SJSA1 (cell line): ENCODE data around the gene TASP1. TPM values are rescaled to one million over a fixed set of nuclear protein-coding genes. Genes with fewer than 3 reads are reported as not detected.
"Not testable (repeated sequence)": the region's sequence is repeated elsewhere in the genome, so short reads cannot be mapped to it uniquely, and the experiment has no call there.

Source experiments
- DNase-seq, 2 experiments: peaks; one replicate each; pipeline ENCODE4 v3.0.0-alpha.2; 2015 to 2020; ENCODE audit warnings: low spot score in 2 of 2, low read depth in 1 of 2
- H3K27ac ChIP-seq: fragments of 250-450 bp; sonication (Bioruptor Pico); 2 replicates; pipeline ENCODE4 v1.5.1; 2020; ENCODE audit warnings: mild to moderate bottlenecking, moderate library complexity
- H3K27me3 ChIP-seq: fragments of 250-450 bp; sonication (Bioruptor Pico); replicated peaks from 2 replicates; pipeline ENCODE4 v1.5.1; 2020; ENCODE audit warnings: mild to moderate bottlenecking, moderate library complexity
- H3K36me3 ChIP-seq: fragments of 250-450 bp; sonication (Bioruptor Pico); 2 replicates; pipeline ENCODE4 v1.5.1; 2020; ENCODE audit warnings: mild to moderate bottlenecking
- H3K4me1 ChIP-seq: fragments of 250-450 bp; sonication (Bioruptor Pico); replicated peaks from 2 replicates; pipeline ENCODE4 v1.6.1; 2021; ENCODE audit warnings: mild to moderate bottlenecking
- H3K4me3 ChIP-seq: fragments of 250-450 bp; sonication (Bioruptor Pico); 2 replicates; pipeline ENCODE4 v1.5.1; 2020; ENCODE audit warnings: mild to moderate bottlenecking
- H3K9me3 ChIP-seq: fragments of 250-450 bp; sonication (Bioruptor Pico); replicated peaks from 2 replicates; pipeline ENCODE4 v1.5.1; 2020; ENCODE audit warnings: mild to moderate bottlenecking
- total RNA-seq: library from RNA; depleted of rRNA; stranded (reverse); fragments of >200 nt; shearing (Covaris generic); gene quantifications from 2 replicates; pipeline ENCODE4 v1.2.3, GENCODE V29; 2014

The TASP1 gene
- total RNA-seq, 1 experiment from 2014 or later, result 11.3 TPM

DNA sequence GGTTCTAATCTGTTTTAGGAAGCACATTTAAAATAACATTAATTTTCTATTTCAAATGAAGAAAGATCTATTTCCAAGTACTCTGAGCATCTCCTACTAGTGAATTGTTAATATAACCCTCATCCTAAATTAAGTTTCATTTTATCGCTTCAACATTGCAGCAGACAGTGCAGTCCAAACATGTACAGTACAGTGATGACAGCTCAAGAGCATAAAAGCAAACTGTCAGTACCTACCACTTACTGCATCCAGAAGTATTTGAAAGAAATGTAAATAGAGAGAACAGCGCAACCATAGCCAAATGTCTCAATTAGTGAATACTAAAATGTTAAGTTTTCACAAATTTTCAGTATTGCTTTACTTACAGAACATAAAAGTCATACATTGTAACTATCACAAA, 238.3 kb downstream of the TASP1 start:
- no peaks in the 10 kb centered on the region for H3K36me3 ChIP-seq
- H3K27ac ChIP-seq, result no peak overlapping the region
- no peak for DNase-seq
- H3K4me1 ChIP-seq, result peaks cover 17% of the 10 kb centered on the region
- no peaks in the 10 kb centered on the region for H3K27me3 ChIP-seq
- no peak overlapping the region for H3K4me3 ChIP-seq
- no peaks in the 10 kb centered on the region for H3K9me3 ChIP-seq

DNA sequence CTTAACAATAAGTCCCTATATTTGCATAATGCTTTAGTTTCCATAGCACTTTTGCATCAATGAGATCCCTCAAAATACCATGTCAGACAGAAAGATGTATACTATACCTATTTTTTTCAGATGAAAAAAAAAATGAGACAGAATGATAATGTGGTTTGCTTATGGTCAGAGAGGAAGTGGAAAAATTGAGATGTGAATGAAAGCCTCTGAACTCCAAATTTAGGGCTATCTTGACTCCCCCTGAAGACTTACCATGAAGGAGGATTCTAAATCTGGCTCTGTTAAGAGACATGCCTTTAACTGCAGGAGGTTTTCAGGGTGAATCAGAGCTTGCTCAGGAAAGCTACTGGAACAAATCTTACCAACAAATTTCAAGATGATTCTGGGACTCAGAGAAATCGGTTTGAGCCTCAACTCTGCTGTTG, 241.4 kb downstream of the TASP1 start:
- Histone ChIP-seq H3K27ac (no peak overlapping the region), H3K4me1 (peaks cover 17% of the 10 kb centered on the region), H3K9me3 (no peaks in the 10 kb centered on the region; the same call in 1 of the 2 replicates), H3K36me3 (no peaks in the 10 kb centered on the region), H3K4me3 (no peak overlapping the region), H3K27me3 (no peaks in the 10 kb centered on the region)
- no peak for DNase-seq

DNA sequence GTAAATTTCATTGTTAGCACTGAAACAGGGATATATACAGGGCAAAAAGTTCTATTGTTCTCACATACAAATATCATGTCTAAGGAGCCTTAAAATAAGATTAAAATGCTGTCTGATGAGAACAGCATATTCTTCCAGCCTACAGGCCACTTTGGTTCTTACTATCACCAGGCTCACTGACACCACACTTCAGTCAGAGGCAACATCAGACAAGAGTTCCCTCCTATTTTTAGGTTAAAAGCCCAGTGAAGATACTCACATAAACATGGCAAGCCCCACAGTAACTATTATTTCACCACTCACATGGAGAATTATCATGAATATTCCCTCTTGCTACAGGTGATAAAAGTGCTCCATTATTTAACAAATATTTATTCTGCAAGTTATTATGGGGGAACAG, 241.9 kb downstream of the TASP1 start:
- DNase-seq, result no peak
- Histone ChIP-seq H3K4me3 (no peak overlapping the region), H3K4me1 (peaks cover 17% of the 10 kb centered on the region), H3K27me3 (no peaks in the 10 kb centered on the region), H3K36me3 (no peaks in the 10 kb centered on the region), H3K9me3 (no peaks in the 10 kb centered on the region; the same call in 1 of the 2 replicates), H3K27ac (peak overlapping the region; percentile 84)

DNA sequence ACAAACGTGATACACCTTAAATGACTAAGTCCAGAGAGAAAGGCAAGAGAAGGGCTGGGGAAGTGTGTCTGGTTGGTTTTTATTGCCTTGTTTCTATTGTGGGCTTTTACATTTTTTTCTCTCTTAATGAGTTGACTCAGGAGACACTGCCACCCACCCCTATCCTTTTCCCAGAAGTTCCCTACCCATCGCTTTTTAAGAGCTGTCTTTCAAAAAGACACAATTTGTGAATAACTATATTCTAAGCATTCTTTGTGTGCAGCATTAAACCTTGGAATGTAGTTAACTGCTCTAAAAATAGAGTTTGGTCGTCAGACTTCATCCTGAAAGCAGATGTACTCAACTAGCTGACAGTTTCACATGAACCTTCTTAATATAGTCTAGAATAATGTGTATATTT, 242.7 kb downstream of the TASP1 start:
- Histone ChIP-seq H3K27ac (peak overlapping the region; percentile 84), H3K27me3 (no peaks in the 10 kb centered on the region), H3K4me3 (no peak overlapping the region), H3K9me3 (no peaks in the 10 kb centered on the region; the same call in 1 of the 2 replicates), H3K4me1 (peaks cover 17% of the 10 kb centered on the region), H3K36me3 (no peaks in the 10 kb centered on the region)
- DNase-seq, result peak; percentile 46 to 68

DNA sequence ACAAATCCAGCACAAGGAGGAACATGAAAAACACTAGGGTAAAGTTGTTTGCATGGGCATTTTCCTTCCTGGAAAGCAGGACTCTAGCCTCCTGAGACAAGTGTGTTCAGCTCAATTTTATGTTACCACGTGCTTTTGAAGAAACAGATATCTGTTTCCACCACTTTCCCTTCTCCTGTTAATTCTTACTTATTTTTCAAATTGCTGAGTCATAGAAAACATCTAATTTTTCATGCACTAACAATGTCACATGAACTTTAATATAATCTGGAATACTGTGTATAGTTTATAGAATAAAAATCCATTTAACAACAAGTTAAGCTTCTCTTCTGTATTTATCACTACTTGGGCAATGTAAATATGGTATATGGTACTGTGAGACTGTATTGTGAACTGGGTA, 243.5 kb downstream of the TASP1 start:
- Histone ChIP-seq H3K36me3 (no peaks in the 10 kb centered on the region), H3K4me1 (peaks cover 17% of the 10 kb centered on the region), H3K9me3 (no peaks in the 10 kb centered on the region; the same call in 1 of the 2 replicates), H3K27ac (no peak overlapping the region; the same call in 1 of the 2 replicates), H3K4me3 (no peak overlapping the region), H3K27me3 (no peaks in the 10 kb centered on the region)
- no peak for DNase-seq

DNA sequence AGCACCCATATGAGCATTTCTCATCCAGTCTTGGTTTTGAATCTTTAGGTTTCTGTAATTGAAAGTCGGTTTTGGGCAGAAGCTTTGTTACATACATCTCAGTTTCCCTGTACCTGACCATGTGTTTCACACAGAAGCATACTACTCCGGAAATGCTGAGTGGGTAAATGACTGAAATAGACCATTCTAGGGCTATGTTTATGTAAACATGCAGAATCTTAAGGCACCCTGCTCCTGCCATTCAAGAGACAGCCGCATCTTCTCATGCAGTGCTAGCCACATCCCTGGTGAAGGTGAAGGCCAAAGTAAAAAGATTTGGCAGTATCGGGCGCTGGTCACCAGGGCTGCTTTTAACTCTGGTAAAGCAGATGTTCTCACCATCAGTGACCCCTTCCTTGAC, 246.3 kb downstream of the TASP1 start:
- Histone ChIP-seq H3K4me1 (peaks cover 12% of the 10 kb centered on the region), H3K4me3 (no peak overlapping the region), H3K27ac (no peak overlapping the region), H3K36me3 (peaks cover 7% of the 10 kb centered on the region), H3K9me3 (no peaks in the 10 kb centered on the region; the same call in 1 of the 2 replicates), H3K27me3 (no peaks in the 10 kb centered on the region)
- no peak for DNase-seq

DNA sequence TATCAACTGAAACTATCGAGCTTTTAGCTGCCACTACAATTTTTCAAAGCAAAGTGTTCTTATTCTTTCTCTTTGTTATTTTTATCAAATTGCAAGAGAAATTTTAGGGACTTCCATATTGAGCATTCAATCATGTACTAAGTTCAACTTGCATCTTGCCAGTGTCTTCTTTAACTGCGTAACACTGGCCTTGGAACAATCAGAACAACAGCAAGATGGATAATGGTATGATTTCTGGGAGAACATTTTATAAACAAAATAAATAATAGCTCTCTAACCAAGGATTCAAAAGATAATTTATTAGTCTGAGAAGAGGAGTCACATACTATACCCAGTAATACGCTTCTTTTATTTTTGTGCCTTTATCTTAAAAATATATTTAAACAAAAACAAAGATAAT, 249.6 kb downstream of the TASP1 start:
- H3K4me3 ChIP-seq, result no peak overlapping the region
- no peaks in the 10 kb centered on the region for H3K27me3 ChIP-seq
- peaks cover 8% of the 10 kb centered on the region for H3K36me3 ChIP-seq
- H3K4me1 ChIP-seq, result no peaks in the 10 kb centered on the region
- no peak overlapping the region for H3K27ac ChIP-seq
- DNase-seq, result no peak
- H3K9me3 ChIP-seq, result no peaks in the 10 kb centered on the region

DNA sequence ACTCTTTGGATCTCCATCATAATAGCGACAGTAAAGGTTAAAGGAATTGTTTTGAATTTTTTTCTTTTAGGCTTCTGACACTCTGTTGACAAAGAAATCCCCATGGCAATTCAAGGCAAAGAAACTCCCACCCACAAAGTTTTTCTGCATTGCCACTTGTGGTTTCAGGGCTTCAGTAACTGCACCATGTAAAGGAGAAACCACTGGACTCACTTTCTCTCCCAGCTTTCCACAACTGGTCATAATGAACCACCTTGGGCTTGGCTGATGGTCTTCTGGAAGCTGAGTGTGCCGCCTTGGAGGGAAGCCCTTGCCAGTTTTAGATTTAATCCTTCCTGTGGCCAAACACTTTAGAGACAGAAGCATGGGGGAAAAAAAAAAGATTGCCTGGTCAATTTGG, 254.6 kb downstream of the TASP1 start:
- Histone ChIP-seq H3K36me3 (peaks cover 8% of the 10 kb centered on the region), H3K27me3 (no peaks in the 10 kb centered on the region), H3K27ac (no peak overlapping the region), H3K4me3 (no peak overlapping the region), H3K4me1 (no peaks in the 10 kb centered on the region), H3K9me3 (no peaks in the 10 kb centered on the region; the same call in none of the 2 replicates)
- no peak for DNase-seq

DNA sequence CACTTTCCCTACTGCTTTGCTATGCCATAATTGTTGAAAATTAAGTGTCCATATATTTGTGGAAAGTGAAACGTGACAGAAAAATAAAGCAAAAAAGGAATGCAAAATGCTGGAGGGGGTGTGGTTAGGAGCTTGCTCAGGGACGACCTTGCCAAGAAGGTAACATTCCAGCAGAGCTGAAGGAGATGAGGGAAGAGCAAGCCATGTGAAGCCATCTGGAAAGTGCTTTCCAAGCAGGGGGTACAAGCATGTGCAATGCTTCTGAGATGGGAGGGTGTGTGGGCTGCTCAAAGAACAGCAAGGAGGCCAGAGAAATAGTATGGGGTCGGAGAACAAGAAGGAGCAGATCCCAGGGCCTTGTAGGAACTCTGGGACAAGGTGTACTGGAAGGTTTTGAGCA, 255.9 kb downstream of the TASP1 start:
- H3K27ac ChIP-seq, result no peak overlapping the region
- H3K9me3 ChIP-seq, result no peaks in the 10 kb centered on the region; the same call in none of the 2 replicates
- no peak for DNase-seq
- H3K36me3 ChIP-seq, result peaks cover 5% of the 10 kb centered on the region; the same call in 1 of the 2 replicates
- H3K27me3 ChIP-seq, result no peaks in the 10 kb centered on the region
- H3K4me3 ChIP-seq, result no peak overlapping the region
- H3K4me1 ChIP-seq, result no peaks in the 10 kb centered on the region

DNA sequence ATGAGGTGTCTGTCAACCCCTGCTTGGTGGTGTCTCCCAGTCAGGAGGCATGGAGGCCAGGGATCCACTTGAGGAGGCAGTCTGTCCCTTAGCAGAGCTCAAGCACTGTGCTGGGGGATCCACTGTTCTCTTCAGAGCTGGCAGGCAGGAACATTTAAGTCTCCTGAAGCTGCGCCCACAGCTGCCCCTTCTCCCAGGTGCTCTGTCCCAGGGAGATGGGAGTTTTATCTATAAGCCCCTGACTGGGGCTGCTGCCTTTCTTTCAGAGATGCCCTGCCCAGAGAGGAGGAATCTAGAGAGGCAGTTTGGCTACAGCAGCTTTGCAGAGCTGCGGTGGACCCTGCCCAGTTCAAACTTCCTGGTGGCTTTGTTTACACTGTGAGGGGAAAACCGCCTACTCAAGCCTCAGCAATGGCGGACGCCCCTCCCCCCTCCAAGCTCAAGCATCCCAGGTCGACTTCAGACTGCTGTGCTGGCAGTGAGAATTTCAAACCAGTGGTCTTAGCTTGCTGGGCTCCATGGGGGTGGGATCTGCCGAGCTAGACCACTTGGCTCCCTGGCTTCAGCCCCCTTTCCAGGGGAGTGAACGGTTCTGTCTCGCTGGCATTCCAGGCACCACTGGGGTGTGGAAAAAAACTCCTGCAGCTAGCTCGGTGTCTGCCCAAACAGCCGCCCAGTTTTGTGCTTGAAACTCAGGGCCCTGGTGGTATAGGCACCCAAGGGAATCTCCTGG, 258.1 kb downstream of the TASP1 start:
- not testable (repeated sequence) for H3K27me3 ChIP-seq, DNase-seq, H3K4me1 ChIP-seq, H3K27ac ChIP-seq, H3K36me3 ChIP-seq, H3K4me3 ChIP-seq, H3K9me3 ChIP-seq

DNA sequence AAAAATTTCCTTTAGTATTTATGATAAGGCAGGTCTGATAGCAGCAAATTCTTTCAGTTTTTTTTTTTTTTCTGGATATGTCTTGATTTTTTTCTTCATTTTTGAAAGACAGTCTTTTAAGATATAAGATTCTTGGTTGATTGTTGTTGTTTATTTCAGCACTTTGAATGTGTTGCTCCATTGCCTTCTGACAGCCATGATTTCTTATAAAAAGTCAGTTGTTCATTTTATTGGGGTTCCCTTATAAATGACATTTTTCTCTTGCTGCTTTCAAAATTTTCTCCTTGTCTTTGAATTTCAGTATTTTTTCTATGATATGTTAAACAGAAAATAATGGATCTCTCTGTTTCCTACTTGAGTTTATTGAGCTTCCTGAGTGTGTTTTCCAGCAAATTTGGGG, 265.3 kb downstream of the TASP1 start:
- Histone ChIP-seq H3K27ac (no peak overlapping the region), H3K9me3 (no peaks in the 10 kb centered on the region), H3K4me3 (no peak overlapping the region), H3K4me1 (no peaks in the 10 kb centered on the region), H3K27me3 (no peaks in the 10 kb centered on the region), H3K36me3 (no peaks in the 10 kb centered on the region)
- DNase-seq, result no peak

DNA sequence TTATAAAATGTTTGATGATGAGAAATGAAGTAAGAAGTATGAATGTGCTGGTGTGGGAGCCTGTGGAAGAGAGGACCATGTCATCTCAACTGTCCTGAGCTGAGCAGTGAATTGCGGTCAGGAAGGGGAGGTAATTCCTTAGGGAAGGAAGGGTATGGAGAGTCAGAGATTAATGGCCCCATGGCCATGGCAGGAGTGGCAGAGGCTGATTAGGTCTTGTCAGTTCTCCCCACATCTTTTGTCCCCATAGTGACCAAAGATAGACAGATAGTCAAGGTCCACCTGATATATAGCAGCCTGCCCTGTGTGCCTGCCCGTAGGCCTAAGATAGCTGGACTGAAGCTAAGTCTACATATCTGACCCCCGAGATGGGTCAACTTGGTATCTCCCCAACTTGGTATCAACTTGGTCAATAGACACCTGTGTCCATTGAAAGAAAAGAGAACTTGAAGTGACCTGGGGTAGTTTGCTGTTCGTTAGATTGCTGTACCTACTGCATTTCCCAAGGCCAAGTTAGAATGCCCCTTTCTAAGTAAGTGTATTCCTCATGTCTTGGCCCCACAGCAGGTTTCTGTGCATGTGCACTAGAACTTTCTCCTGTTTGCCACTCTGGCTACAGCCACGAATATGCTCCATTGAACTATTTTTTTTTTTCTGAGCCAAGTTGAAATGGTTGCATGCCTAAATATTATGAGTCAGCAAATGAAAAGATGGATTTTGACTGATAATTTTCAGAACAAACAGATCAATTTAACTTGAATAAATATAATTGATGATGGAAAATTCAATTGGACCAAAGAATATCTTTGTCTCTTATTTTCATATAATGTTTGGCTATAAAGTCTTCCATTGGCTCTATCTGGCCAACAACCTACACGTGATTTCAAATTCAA, 274.2 kb downstream of the TASP1 start:
- Histone ChIP-seq H3K27ac (no peak overlapping the region), H3K4me1 (no peaks in the 10 kb centered on the region), H3K9me3 (no peaks in the 10 kb centered on the region; the same call in 1 of the 2 replicates), H3K36me3 (no peaks in the 10 kb centered on the region), H3K4me3 (no peak overlapping the region), H3K27me3 (no peaks in the 10 kb centered on the region)
- no peak for DNase-seq

DNA sequence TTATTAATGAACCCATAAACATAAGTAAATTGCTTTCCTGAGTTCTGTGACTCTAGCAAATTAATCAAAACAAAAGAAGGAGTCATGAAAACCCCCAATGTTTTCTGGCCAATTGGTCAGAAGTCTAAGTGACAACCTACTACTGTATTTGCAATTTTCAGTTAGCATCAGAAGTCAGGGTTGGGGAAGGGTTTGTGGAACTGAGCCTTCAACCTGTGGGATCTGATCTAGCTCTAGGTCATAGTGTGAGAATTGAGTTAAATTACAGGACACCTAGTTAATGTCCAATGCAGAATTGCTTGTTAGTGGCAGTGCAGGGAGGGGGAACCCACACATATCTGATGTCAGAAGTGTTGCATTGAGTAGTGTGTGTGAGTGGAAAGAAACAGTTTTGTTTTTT, 275.3 kb downstream of the TASP1 start:
- H3K36me3 ChIP-seq, result no peaks in the 10 kb centered on the region
- no peaks in the 10 kb centered on the region for H3K4me1 ChIP-seq
- H3K4me3 ChIP-seq, result no peak overlapping the region
- DNase-seq, result no peak
- H3K9me3 ChIP-seq, result no peaks in the 10 kb centered on the region; the same call in 1 of the 2 replicates
- H3K27ac ChIP-seq, result no peak overlapping the region
- H3K27me3 ChIP-seq, result no peaks in the 10 kb centered on the region

DNA sequence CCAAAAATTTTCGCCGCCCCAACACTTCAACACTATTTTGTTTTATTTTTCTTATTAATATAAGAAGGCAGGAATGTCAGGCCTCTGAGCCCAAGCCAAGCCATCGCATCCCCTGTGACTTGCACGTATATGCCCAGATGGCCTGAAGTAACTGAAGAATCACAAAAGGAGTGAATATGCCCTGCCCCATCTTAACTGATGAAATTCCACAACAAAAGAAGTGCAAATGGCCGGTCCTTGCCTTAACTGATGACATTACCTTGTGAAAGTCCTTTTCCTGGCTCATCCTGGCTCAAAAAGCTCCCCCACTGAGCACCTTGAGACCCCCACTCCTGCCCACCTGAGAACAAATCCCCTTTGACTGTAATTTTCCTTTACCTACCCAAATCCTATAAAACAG, 276.6 kb downstream of the TASP1 start:
- not testable (repeated sequence) for H3K4me1 ChIP-seq, H3K27ac ChIP-seq, H3K4me3 ChIP-seq, H3K27me3 ChIP-seq, H3K36me3 ChIP-seq, DNase-seq, H3K9me3 ChIP-seq
